Aorta (tissue), 5 donors: ENCODE data around the gene PKNOX2. TPM values are rescaled to one million over a fixed set of nuclear protein-coding genes. Genes with fewer than 3 reads are reported as not detected.

ENCODE experiments used
- ATAC-seq: fragments of 200-7000 bp; cut with Tn5 transposase; one replicate; pipeline ENCODE4 v1.9.1; 2022; ENCODE audit warnings: moderate library complexity; ENCODE audit not compliant: low FRiP score
- DNase-seq, 2 donors: peaks; one replicate each; pipeline ENCODE4 v3.0.0-alpha.2; 2020
- H3K27ac ChIP-seq, 2 donors: one replicate each; pipeline ENCODE4 v1.5.1; 2013; ENCODE audit warnings: low read length in 2 of 2, mild to moderate bottlenecking in 2 of 2, moderate library complexity in 2 of 2, control low read depth in 1 of 2, inconsistent platforms in 1 of 2, low read depth in 1 of 2
- H3K27me3 ChIP-seq, 2 donors: one replicate each; pipeline ENCODE4 v1.6.1; 2013; ENCODE audit warnings: control low read depth in 1 of 2, low read length in 1 of 2, mild to moderate bottlenecking in 1 of 2, moderate library complexity in 1 of 2; ENCODE audit not compliant: insufficient read depth in 2 of 2, control insufficient read depth in 1 of 2
- H3K36me3 ChIP-seq, 2 donors: one replicate each; pipeline ENCODE4 v1.6.1; 2013; ENCODE audit warnings: control low read depth in 1 of 2, low read length in 1 of 2, mild to moderate bottlenecking in 1 of 2; ENCODE audit not compliant: insufficient read depth in 2 of 2, control insufficient read depth in 1 of 2
- H3K4me1 ChIP-seq, 2 donors: one replicate each; pipeline ENCODE4 v1.6.1; 2013; ENCODE audit warnings: low read length in 2 of 2, control low read depth in 1 of 2, mild to moderate bottlenecking in 1 of 2, moderate library complexity in 1 of 2; ENCODE audit not compliant: insufficient read depth in 2 of 2, control insufficient read depth in 1 of 2
- H3K4me3 ChIP-seq, 2 donors: one replicate each; pipeline ENCODE4 v1.5.1; 2013; ENCODE audit warnings: low read length in 2 of 2, control low read depth in 1 of 2, mild to moderate bottlenecking in 1 of 2
- H3K9me3 ChIP-seq: one replicate; pipeline ENCODE4 v1.6.1; 2013; ENCODE audit warnings: mild to moderate bottlenecking, low read length; ENCODE audit not compliant: control insufficient read depth
- WGBS, 2 donors: extraction: QIAGEN DNeasy Blood & Tissue Kit; methylation state at CpG; one replicate each; pipeline ENCODE4 v1.1.7; 2013; 5-methylcytosine and 5-hydroxymethylcytosine counted together
- intact Hi-C, 2 donors: fragments of 100-400 bp; cut with DNase I; formaldehyde crosslinking; loops; one replicate each; pipeline versions ENCODE4 v1.14.2 to v1.15.0; 2022
- polyA plus RNA-seq, 2 donors: library from polyadenylated mRNA; stranded (reverse); fragments of 200-250 nt; gene quantifications; one replicate each; pipeline ENCODE4 v1.2.3, GENCODE V29; 2013
- total RNA-seq, 2 donors: library from RNA; stranded (reverse); fragmentation: NEBNext Ultra II Directional; extraction: Animal tissue kit (Norgen Biotek cat#: 25700); gene quantifications; one replicate each; pipeline ENCODE4 v1.2.1, GENCODE V29; 2021
- donor health status: healthy with polysubstance abuse.
- donor health status: Bipolar disorder and iron deficiency.
- donor health status: DM: no; HTN: no; CAD: no.
- donor health status: DM: no; HTN: no; CAD: no.
- donor health status: DM: yes; HTN: yes; CAD: no.

PKNOX2 gene
- total and polyA plus RNA-seq, 4 donors, result 1.8 to 19.8 (median 5.8) TPM

DNA sequence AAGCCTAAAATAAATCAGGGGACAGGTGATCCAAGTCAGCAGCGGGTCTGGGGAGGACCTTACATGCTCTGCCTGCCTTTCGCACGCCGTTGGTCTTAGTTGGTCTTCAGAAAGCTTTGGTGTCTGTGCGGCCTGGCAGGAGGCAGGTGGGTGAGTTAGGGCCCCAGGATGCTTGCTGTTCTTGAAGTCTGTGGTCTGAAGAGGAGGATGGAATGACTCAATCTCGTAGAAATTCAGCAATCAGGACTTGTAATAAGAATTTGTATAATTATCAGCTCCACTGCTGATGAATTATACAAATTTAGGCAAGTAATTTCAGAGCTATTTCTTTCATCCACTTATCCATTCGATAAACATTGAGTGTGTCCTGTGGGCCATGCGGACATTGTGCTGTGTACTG, 193.0 kb downstream of the PKNOX2 start:
- DNase-seq (no peak), ATAC-seq (no peak)
- Histone ChIP-seq H3K36me3 (no peaks in the 10 kb centered on the region), H3K4me1 (no peaks in the 10 kb centered on the region), H3K27me3 (no peaks in the 10 kb centered on the region), H3K9me3 (no peaks in the 10 kb centered on the region), H3K27ac (no peak overlapping the region), H3K4me3 (no peak overlapping the region)
- WGBS, 2 donors, result 92 to 94% methylated on average over 8 of the region's 8 CpGs
- intact Hi-C loops, result no loop called here

DNA sequence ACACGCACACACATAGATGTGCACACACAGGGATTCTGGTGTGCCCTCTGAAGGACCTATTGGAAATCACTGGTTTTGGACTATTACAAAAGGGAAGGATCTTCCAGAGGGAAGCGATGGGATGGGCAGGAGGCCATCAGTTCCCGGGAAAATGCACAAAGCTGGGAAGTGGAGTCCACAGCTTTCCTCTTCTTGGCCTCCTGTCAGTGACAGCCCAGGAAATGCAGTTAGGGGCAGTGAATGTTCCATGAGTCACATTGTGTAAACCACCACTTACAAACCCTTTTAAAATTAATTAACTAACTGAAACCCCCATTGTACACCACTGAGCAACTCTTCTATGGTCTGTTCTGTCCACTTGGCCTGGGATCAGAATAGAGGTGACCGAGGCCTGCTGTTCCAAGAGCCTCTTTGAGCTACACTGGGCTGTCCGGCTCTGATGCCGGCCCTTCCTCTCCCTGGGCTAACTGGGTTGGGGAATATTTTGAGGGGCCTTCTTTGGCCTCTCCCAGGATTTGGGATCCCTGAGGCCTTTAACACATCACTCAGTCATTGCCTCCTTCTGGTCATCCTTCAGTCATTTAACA, 193.8 kb downstream of the PKNOX2 start:
- H3K27me3 ChIP-seq, result no peaks in the 10 kb centered on the region
- no peaks in the 10 kb centered on the region for H3K4me1 ChIP-seq
- H3K36me3 ChIP-seq, result no peaks in the 10 kb centered on the region
- no peak overlapping the region for H3K27ac ChIP-seq
- no peak overlapping the region for H3K4me3 ChIP-seq
- no peak for ATAC-seq
- intact Hi-C loops, result no loop called here
- DNase-seq, result no peak
- H3K9me3 ChIP-seq, result no peaks in the 10 kb centered on the region
- 84 to 87% methylated on average over 6 of the region's 6 CpGs for WGBS, 2 donors

DNA sequence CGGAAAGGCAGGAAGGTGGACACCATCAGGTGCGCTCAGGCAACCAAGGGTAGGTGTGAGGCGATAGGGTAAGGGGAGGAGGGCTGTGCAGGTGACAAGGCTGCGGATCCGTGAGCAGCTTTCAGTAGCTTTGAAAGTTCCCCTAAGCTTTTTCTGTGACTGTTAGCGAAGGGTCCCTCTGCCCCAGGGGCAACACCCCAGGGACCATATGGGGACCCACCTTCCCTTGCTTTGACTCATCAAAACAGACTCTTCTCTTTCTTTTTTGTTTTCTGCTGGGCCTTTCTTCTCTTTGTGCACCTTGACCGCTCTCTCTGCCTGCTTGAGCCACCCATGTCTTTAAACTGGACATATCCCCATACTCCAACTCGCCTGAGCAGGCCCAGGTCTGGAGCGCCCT, 194.6 kb downstream of the PKNOX2 start:
- WGBS, 2 donors, result 96 to 98% methylated on average over 9 of the region's 9 CpGs
- intact Hi-C loops, result no loop called here
- no peak for ATAC-seq
- no peaks in the 10 kb centered on the region for H3K4me1 ChIP-seq
- no peak for DNase-seq
- H3K4me3 ChIP-seq, result no peak overlapping the region
- H3K36me3 ChIP-seq, result no peaks in the 10 kb centered on the region
- no peaks in the 10 kb centered on the region for H3K9me3 ChIP-seq
- H3K27ac ChIP-seq, result no peak overlapping the region
- no peaks in the 10 kb centered on the region for H3K27me3 ChIP-seq

DNA sequence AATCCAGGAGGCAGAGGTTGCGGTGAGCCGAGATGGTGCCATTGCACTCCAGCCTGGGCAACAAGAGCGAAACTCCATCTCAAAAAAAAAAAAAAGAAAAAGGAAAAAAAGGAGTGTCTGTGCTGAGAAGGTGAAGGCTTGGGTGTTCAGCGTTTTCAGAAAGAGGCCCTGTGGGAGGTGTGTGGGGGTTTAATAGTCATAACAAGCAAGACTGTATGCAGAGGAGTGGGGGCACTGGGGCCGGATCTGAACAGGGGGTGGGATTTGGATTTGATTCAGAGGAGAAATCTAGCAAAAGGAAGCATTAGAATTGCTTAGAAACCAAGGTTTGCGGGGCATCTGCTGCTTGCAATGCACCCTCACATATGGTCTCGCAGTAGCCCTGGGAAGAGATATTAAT, 195.5 kb downstream of the PKNOX2 start:
- no peaks in the 10 kb centered on the region for H3K27me3 ChIP-seq
- WGBS, 2 donors, result 93 to 94% methylated on average over 7 of the region's 7 CpGs
- no peak overlapping the region for H3K27ac ChIP-seq
- H3K9me3 ChIP-seq, result no peaks in the 10 kb centered on the region
- no peaks in the 10 kb centered on the region for H3K36me3 ChIP-seq
- H3K4me1 ChIP-seq, result no peaks in the 10 kb centered on the region
- ATAC-seq (no peak), DNase-seq (no peak)
- intact Hi-C loops, result no loop called here
- H3K4me3 ChIP-seq, result no peak overlapping the region

DNA sequence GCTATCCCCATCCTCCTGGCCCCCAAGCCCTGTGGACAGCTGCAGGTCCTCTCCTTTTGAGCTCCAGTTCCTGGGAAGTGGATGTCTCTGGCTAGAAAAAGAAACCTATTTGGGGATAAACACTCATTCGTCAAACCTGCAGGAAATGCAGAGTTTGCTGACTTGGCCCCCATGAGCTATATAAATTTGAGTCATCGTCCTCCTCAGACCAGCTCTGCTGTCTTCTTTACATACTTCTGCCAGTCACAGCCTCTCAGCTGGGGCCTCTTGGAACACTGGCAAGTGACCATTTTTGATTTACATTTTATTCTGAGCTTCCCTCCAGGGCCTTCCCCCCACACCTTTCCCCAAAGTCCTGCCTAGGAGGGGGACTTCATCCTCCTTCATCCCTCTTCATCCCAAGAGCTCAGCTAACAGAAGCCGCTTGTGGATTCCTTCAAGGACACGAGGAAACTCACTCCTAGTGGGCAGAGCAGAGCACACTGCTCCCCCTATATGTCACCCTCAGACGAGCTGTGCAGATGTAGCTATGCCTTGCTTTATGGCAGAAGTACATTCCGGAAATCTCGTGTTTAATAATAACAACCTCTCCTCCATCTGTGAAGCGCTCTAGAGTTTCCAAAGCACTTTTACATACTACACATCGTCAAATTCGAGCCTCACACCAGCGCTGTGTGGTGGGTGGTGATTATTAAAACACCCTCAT, 199.7 kb downstream of the PKNOX2 start:
- ATAC-seq (no peak), DNase-seq (no peak)
- H3K27me3 ChIP-seq, result no peaks in the 10 kb centered on the region
- 73 to 79% methylated on average over 11 of the region's 11 CpGs for WGBS, 2 donors
- H3K4me3 ChIP-seq, result no peak overlapping the region
- H3K36me3 ChIP-seq, result no peaks in the 10 kb centered on the region
- intact Hi-C loops, result no loop called here
- no peaks in the 10 kb centered on the region for H3K4me1 ChIP-seq
- no peaks in the 10 kb centered on the region for H3K9me3 ChIP-seq
- H3K27ac ChIP-seq, result no peak overlapping the region

DNA sequence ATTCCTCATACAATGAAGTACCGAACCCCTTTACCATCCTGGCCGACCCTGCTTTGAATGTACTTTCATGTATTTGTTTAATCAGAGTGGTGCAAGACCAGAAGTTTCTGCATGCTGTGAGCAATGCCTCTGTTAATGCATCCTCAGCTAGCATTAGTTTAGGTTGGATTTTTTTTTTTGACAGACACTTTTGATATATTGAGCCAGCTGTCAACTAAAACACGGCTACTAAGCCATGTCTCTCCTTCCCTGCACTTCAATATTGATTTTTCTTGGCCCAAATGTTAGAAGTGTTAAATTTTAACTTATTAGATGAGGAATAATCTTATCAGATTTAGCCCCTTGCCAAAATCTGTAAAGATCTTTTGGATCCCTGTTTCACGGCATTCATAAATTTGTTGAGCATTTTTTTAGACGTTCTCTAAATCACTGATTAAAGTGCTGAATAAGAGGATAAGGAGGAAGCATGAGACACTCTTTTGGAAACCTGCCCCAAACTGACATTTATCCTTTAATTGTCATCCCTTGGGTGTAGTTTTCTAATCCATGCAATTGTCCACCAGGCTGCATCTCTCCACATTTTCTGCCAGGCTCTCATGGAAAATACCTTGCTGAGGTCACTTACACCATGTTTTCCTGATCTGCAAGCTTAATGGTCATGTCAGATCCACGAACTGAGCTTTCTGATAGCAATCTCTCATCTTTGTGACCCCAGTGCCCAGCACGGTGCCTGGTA, 200.8 kb downstream of the PKNOX2 start:
- DNase-seq, result no peak
- intact Hi-C loops, result no loop called here

DNA sequence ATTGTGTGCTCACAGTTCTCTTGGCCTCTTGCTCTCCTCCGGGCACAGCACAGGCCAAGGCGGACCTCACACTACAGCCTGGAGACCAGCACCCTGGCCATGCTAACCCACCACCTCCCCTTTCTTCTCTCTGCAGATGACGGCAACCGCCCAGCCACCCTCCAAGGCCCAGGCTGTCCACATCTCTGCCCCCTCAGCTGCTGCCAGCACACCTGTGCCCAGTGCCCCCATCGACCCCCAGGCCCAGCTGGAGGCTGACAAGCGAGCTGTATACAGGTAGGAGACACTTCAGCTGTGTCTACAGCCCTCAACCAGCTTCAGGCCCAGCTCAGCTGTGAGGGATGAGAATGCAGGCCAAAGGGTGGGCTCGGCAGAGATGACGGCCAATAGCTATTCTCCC, 203.2 kb downstream of the PKNOX2 start:
- WGBS, 2 donors, result 92% methylated on average over 8 of the region's 8 CpGs
- ATAC-seq, result no peak
- intact Hi-C loops, result no loop called here
- H3K27ac ChIP-seq, result no peak overlapping the region
- H3K36me3 ChIP-seq, result no peaks in the 10 kb centered on the region
- H3K27me3 ChIP-seq, result no peaks in the 10 kb centered on the region
- no peak for DNase-seq
- no peak overlapping the region for H3K4me3 ChIP-seq
- H3K9me3 ChIP-seq, result no peaks in the 10 kb centered on the region
- H3K4me1 ChIP-seq, result no peaks in the 10 kb centered on the region

More for the DNA sequence above, 200.8 kb downstream of the PKNOX2 start:
- Histone ChIP-seq H3K9me3 (no peaks in the 10 kb centered on the region), H3K27me3 (no peaks in the 10 kb centered on the region), H3K4me3 (no peak overlapping the region), H3K27ac (no peak overlapping the region), H3K36me3 (no peaks in the 10 kb centered on the region), H3K4me1 (no peaks in the 10 kb centered on the region)
- ATAC-seq, result no peak
- 84 to 86% methylated on average over 7 of the region's 7 CpGs for WGBS, 2 donors

DNA sequence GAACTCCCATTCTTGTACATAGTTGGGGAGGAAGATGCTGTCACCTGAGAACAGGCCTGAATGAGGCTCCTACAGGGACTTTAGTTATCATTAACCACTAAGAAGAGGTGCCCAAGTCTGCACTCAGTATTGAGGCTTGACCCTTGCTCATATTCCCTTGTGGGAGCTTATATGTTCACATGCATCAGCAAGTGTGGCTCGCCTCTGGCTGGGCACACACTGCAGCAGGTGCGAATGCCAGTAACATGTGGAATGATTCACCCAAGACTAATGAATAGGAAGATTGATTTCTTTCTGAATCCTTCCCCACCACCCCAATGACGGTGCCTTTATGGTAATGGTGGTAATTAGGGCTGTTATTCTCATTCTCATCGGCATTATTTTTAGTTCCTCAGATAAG, 204.2 kb downstream of the PKNOX2 start:
- WGBS, 2 donors, result 80% methylated on average over 4 of the region's 4 CpGs
- DNase-seq, result no peak
- H3K27ac ChIP-seq, result no peak overlapping the region

DNA sequence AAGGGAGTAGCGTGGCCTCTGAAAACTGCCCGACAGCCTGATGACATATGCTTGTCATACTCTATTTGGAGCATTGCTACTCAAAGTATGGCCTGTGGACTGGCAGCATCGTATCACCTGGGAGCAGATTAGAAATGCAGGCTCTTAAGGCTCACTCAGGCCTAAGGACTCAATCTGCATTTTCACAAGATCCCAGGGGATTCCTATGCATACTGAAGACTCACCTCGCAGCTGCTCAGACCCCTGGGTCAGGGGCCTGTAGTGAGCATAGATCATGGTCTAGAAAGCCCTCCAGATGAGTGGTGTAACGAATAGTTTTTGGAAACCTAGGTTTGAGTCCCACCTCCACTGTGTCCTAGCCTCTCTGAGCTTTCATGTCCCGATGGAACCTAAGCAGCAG, 205.3 kb downstream of the PKNOX2 start:
- no peak for ATAC-seq
- DNase-seq, result no peak
- Histone ChIP-seq H3K9me3 (no peaks in the 10 kb centered on the region), H3K27me3 (no peaks in the 10 kb centered on the region), H3K27ac (no peak overlapping the region), H3K4me3 (no peak overlapping the region), H3K36me3 (no peaks in the 10 kb centered on the region), H3K4me1 (no peaks in the 10 kb centered on the region)
- 88 to 90% methylated on average over 6 of the region's 6 CpGs for WGBS, 2 donors
- intact Hi-C loops, result no loop called here

More for the DNA sequence above, 204.2 kb downstream of the PKNOX2 start:
- intact Hi-C loops, result no loop called here
- Histone ChIP-seq H3K27me3 (no peaks in the 10 kb centered on the region), H3K9me3 (no peaks in the 10 kb centered on the region), H3K4me1 (no peaks in the 10 kb centered on the region), H3K36me3 (no peaks in the 10 kb centered on the region), H3K4me3 (no peak overlapping the region)
- no peak for ATAC-seq
